Liver (tissue), 3 donors: ENCODE data around the gene PIKFYVE.

Experiments
- FOXA1 ChIP-seq: IDR thresholded peaks from 2 replicates; pipeline ENCODE4 v1.6.1; 2016; ENCODE audit warnings: antibody characterized with exemption
- GABPA ChIP-seq, 2 donors: IDR thresholded peaks in 1 of 2; conservative IDR thresholded peaks in 1 of 2; 2 replicates each; pipeline ENCODE4 v1.6.1; 2016; ENCODE audit warnings: antibody characterized with exemption in 2 of 2, mild to moderate bottlenecking in 1 of 2, moderate library complexity in 1 of 2
- REST ChIP-seq: IDR thresholded peaks from 2 replicates; pipeline ENCODE4 v1.6.1; 2016; ENCODE audit warnings: antibody characterized with exemption, mild to moderate bottlenecking
- TAF1 ChIP-seq: conservative IDR thresholded peaks from 2 replicates; pipeline ENCODE4 v1.6.1; 2016; ENCODE audit warnings: antibody characterized with exemption, mild to moderate bottlenecking
- TF ChIP-seq, protein P1 (sequence below): fragments of 150-350 bp; IDR thresholded peaks from 2 replicates; pipeline ENCODE4 v1.5.1; 2017; ENCODE audit warnings: improper control_type of control experiment, low read depth, low read length; ENCODE audit not compliant: missing input control
- TF ChIP-seq, protein P2 (sequence below): IDR thresholded peaks from 2 replicates; pipeline ENCODE4 v1.6.1; 2016; ENCODE audit warnings: antibody characterized with exemption
- donor health status: healthy.
- donor health status: healthy.

DNA sequence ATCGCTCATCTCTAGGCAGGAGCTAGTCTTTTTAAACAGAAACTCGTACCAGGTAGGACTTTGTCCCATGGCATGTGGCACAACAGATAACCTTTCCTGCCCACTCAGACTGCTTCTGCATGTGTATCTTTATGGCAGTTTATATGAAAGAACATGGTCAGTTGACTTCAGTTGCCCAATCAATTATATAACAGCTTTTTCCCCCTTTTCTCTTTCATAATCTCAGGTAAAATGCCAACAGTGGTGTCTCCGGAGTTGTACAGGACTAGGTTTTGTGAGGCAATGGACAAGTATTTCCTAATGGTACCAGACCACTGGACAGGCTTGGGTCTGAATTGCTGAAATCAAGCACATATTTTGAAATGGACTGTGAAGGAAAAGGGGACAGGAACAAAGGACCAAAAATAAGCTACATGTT, 88.9 kb downstream of the PIKFYVE start:
- TF ChIP-seq REST (peak; percentile 70), FOXA1 (peak; percentile 60), TAF1 (no peak), GABPA (IDR thresholded peaks at IDR 0.05 in 1 of 2, conservative IDR thresholded peaks at IDR 0.05 in 1 of 2) (peak in 1 of 2 donors; percentile 56)
- TF ChIP-seq, protein P1, sequence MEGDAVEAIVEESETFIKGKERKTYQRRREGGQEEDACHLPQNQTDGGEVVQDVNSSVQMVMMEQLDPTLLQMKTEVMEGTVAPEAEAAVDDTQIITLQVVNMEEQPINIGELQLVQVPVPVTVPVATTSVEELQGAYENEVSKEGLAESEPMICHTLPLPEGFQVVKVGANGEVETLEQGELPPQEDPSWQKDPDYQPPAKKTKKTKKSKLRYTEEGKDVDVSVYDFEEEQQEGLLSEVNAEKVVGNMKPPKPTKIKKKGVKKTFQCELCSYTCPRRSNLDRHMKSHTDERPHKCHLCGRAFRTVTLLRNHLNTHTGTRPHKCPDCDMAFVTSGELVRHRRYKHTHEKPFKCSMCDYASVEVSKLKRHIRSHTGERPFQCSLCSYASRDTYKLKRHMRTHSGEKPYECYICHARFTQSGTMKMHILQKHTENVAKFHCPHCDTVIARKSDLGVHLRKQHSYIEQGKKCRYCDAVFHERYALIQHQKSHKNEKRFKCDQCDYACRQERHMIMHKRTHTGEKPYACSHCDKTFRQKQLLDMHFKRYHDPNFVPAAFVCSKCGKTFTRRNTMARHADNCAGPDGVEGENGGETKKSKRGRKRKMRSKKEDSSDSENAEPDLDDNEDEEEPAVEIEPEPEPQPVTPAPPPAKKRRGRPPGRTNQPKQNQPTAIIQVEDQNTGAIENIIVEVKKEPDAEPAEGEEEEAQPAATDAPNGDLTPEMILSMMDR, result no peak
- TF ChIP-seq, protein P2, sequence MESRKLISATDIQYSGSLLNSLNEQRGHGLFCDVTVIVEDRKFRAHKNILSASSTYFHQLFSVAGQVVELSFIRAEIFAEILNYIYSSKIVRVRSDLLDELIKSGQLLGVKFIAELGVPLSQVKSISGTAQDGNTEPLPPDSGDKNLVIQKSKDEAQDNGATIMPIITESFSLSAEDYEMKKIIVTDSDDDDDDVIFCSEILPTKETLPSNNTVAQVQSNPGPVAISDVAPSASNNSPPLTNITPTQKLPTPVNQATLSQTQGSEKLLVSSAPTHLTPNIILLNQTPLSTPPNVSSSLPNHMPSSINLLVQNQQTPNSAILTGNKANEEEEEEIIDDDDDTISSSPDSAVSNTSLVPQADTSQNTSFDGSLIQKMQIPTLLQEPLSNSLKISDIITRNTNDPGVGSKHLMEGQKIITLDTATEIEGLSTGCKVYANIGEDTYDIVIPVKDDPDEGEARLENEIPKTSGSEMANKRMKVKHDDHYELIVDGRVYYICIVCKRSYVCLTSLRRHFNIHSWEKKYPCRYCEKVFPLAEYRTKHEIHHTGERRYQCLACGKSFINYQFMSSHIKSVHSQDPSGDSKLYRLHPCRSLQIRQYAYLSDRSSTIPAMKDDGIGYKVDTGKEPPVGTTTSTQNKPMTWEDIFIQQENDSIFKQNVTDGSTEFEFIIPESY, result peak; percentile 95
